ENCODE measurements around the gene BRAP. TPM values are rescaled to one million over a fixed set of nuclear protein-coding genes. Genes with fewer than 3 reads are reported as not detected.
"Not testable (repeated sequence)": the region's sequence is repeated elsewhere in the genome, so short reads cannot be mapped to it uniquely, and the experiment has no call there.

The BRAP gene
- total RNA-seq, 1 donor from 2014 or later: 26.5 TPM

GRCh38 chr12:111597831-111598636 lies 87.7 kb downstream of the BRAP start:
- DNase-seq (ENCODE audit: low spot score): peak; percentile 68
- H3K27ac ChIP-seq: peak overlapping the region; percentile 100
- no peaks in the 10 kb centered on the region for H3K27me3 ChIP-seq
- no peak for TF ChIP-seq EZH2phosphoT487 (IDR thresholded peaks at IDR 0.05)
- TF ChIP-seq EZH2 (IDR thresholded peaks at IDR 0.05): no peak
- peaks cover 31% of the 10 kb centered on the region for H3K4me1 Mint-ChIP-seq
- H3K4me3 ChIP-seq: peak overlapping the region; percentile 100
- H3K4me1 ChIP-seq: peaks cover 18% of the 10 kb centered on the region
- peaks cover 37% of the 10 kb centered on the region for H3F3A ChIP-seq (ENCODE audit: low read depth)
- peak overlapping the region; percentile 99 for H3K4me3 Mint-ChIP-seq
- peaks cover 6% of the 10 kb centered on the region for H3K27me3 Mint-ChIP-seq (ENCODE audit: insufficient read depth, low read depth)
- H3K9me3 ChIP-seq (ENCODE audit: low read depth): no peaks in the 10 kb centered on the region
- peaks cover 9% of the 10 kb centered on the region for H3K36me3 Mint-ChIP-seq
- H3K9ac ChIP-seq: peak overlapping the region; percentile 66
- peak overlapping the region; percentile 89 for H3K4me2 ChIP-seq
- peaks cover 5% of the 10 kb centered on the region for H3K9me3 Mint-ChIP-seq
- H2AFZ ChIP-seq (replicated peaks): peak overlapping the region; percentile 64
- H3K27ac Mint-ChIP-seq: peak overlapping the region; percentile 97
- H3K79me2 ChIP-seq (ENCODE audit: low read depth): peaks cover 66% of the 10 kb centered on the region
- H4K20me1 ChIP-seq (ENCODE audit: low read depth): peaks cover 54% of the 10 kb centered on the region
- H3K36me3 ChIP-seq: no peaks in the 10 kb centered on the region

- Histone ChIP-seq H4K20me1 (ENCODE audit: low read depth) (peaks cover 61% of the 10 kb centered on the region), H3K27ac (no peak overlapping the region), H3F3A (ENCODE audit: low read depth) (peaks cover 37% of the 10 kb centered on the region), H3K4me3 (peak overlapping the region; percentile 100), H2AFZ (replicated peaks) (no peak overlapping the region), H3K4me1 (peaks cover 18% of the 10 kb centered on the region), H3K27me3 (no peaks in the 10 kb centered on the region), H3K4me2 (peak overlapping the region; percentile 89), H3K9ac (peak overlapping the region; percentile 66), H3K36me3 (no peaks in the 10 kb centered on the region), H3K79me2 (ENCODE audit: low read depth) (peaks cover 74% of the 10 kb centered on the region), H3K9me3 (ENCODE audit: low read depth) (no peaks in the 10 kb centered on the region)
- Mint-ChIP-seq H3K9me3 (peaks cover 2% of the 10 kb centered on the region), H3K27ac (peak overlapping the region; percentile 97), H3K4me3 (peak overlapping the region; percentile 99), H3K4me1 (peaks cover 31% of the 10 kb centered on the region), H3K27me3 (ENCODE audit: insufficient read depth, low read depth) (peaks cover 6% of the 10 kb centered on the region), H3K36me3 (peaks cover 7% of the 10 kb centered on the region)
- TF ChIP-seq EZH2phosphoT487 (IDR thresholded peaks at IDR 0.05) (no peak), EZH2 (IDR thresholded peaks at IDR 0.05) (peak; percentile 36)
- peak; percentile 68 for DNase-seq (ENCODE audit: low spot score)
These were observed 88.5 kb downstream of the BRAP start for GRCh38 chr12:111596985-111597830.

- not testable (repeated sequence) for H2AFZ ChIP-seq (replicated peaks); H3K27ac Mint-ChIP-seq; DNase-seq (ENCODE audit: low spot score); H3K27me3 Mint-ChIP-seq (ENCODE audit: insufficient read depth, low read depth); H3K4me2 ChIP-seq; H3K27me3 ChIP-seq; H3K9me3 Mint-ChIP-seq; H3K36me3 Mint-ChIP-seq; H3K36me3 ChIP-seq; H3K9me3 ChIP-seq (ENCODE audit: low read depth); H3K9ac ChIP-seq; H3K27ac ChIP-seq; H3K4me3 ChIP-seq
- H3K4me3 Mint-ChIP-seq: peak overlapping the region; percentile 99
- Histone ChIP-seq H3F3A (ENCODE audit: low read depth) (peaks cover 29% of the 10 kb centered on the region), H3K79me2 (ENCODE audit: low read depth) (peaks cover 89% of the 10 kb centered on the region), H3K4me1 (peaks cover 18% of the 10 kb centered on the region), H4K20me1 (ENCODE audit: low read depth) (peaks cover 79% of the 10 kb centered on the region)
- peaks cover 30% of the 10 kb centered on the region for H3K4me1 Mint-ChIP-seq
These were observed 90.4 kb downstream of the BRAP start for GRCh38 chr12:111595341-111595835.

Other genes starting within 250 kb of the BRAP start
- 24.0 and 34.2 TPM in 2 replicates for gene ATXN2, start 86.6 kb downstream of the BRAP start, total RNA-seq (ENCODE audit: low replicate concordance)
- 13.8 and 49.8 TPM in 2 replicates for gene ACAD10, start 97 bp upstream of the BRAP start, total RNA-seq (ENCODE audit: low replicate concordance)
- 60.0 and 107 TPM in 2 replicates for gene ALDH2, start 81.0 kb upstream of the BRAP start, total RNA-seq (ENCODE audit: low replicate concordance)
- gene MAPKAPK5, start 156.3 kb upstream of the BRAP start, total RNA-seq (ENCODE audit: low replicate concordance): 70.8 and 89.8 TPM in 2 replicates

Data from neural progenitor cell (in vitro differentiated cells).